Endometrial microvascular endothelial cells (primary cell): Measurements from ENCODE around the gene PSMB5. TPM values are rescaled to one million over a fixed set of nuclear protein-coding genes. Genes with fewer than 3 reads are reported as not detected.

ENCODE experiments used
- in situ Hi-C: cut with HindIII; loops from 2 replicates; pipeline ENCODE4 v1.10.0; 2017; ENCODE audit warnings: low sequenced_read_pairs, low pct_unique_long_range_greater_than_20kb; ENCODE audit errors: inconsistent ontology term
- total RNA-seq: library from RNA; depleted of rRNA; stranded (reverse); fragments of >200 nt; gene quantifications from one replicate; pipeline ENCODE4 v1.2.3, GENCODE V29; 2015; ENCODE audit errors: inconsistent ontology term

Gene PSMB5
- total RNA-seq, 1 donor from 2014 or later: 352 TPM

GRCh38 chr14:23047034-23047634 lies 12.4 kb upstream of the PSMB5 start:
- in situ Hi-C loops: no loop called here

GRCh38 chr14:23045419-23046357 lies 11.0 kb upstream of the PSMB5 start:
- in situ Hi-C loops: no loop called here

GRCh38 chr14:23044840-23045239 lies 10.1 kb upstream of the PSMB5 start:
- in situ Hi-C loops: no loop called here

- in situ Hi-C loops: no loop called here
Observed at GRCh38 chr14:23043754-23044153, 9.1 kb upstream of the PSMB5 start.

GRCh38 chr14:23043145-23043544 lies 8.4 kb upstream of the PSMB5 start:
- in situ Hi-C loops: no loop called here

GRCh38 chr14:23042162-23042965 lies 7.7 kb upstream of the PSMB5 start, which contains the start of gene PSMB11:
PSMB11 (plus strand) TSS chr14:23042212; CDS start chr14:23042226, 14 bp downstream.
- in situ Hi-C loops: no loop called here

- in situ Hi-C loops: no loop called here
Observed at GRCh38 chr14:23041729-23042128, 7.0 kb upstream of the PSMB5 start.

GRCh38 chr14:23040100-23040499 lies 5.4 kb upstream of the PSMB5 start:
- in situ Hi-C loops: no loop called here

- in situ Hi-C loops: no loop called here
Observed at GRCh38 chr14:23035303-23036144, 824 bp upstream of the PSMB5 start.

- in situ Hi-C loops: no loop called here
Observed at GRCh38 chr14:23033801-23034497, 751 bp downstream of the PSMB5 start.

- in situ Hi-C loops: no loop called here
Observed at GRCh38 chr14:23033251-23033727, 1.4 kb downstream of the PSMB5 start.

- in situ Hi-C loops: no loop called here
Observed at GRCh38 chr14:23030936-23031335, 3.8 kb downstream of the PSMB5 start.

GRCh38 chr14:23028799-23029198 lies 5.9 kb downstream of the PSMB5 start:
- in situ Hi-C loops: no loop called here

GRCh38 chr14:23025151-23025814 lies 9.4 kb downstream of the PSMB5 start:
- in situ Hi-C loops: no loop called here

GRCh38 chr14:23024612-23025075 lies 10.1 kb downstream of the PSMB5 start:
- in situ Hi-C loops: no loop called here

GRCh38 chr14:23023795-23024152 lies 10.9 kb downstream of the PSMB5 start:
- in situ Hi-C loops: no loop called here

GRCh38 chr14:23023022-23023794 lies 11.5 kb downstream of the PSMB5 start:
- in situ Hi-C loops: no loop called here
